H1 (cell line): ENCODE measurements around the gene COL4A1. TPM values are rescaled to one million over a fixed set of nuclear protein-coding genes. Genes with fewer than 3 reads are reported as not detected.

Source experiments
- CTCF ChIA-PET: fragments of 300-600 bp; sonication (Branson Sonifier 250); formaldehyde crosslinking; loops from one replicate; lab custom pipeline; 2021; ENCODE audit not compliant: partially characterized antibody; lab: Charles Lee
- POLR2A ChIA-PET: fragments of 300-600 bp; sonication (Branson Sonifier 250); formaldehyde crosslinking; loops from one replicate; lab custom pipeline; 2021; ENCODE audit warnings: inconsistent platforms; ENCODE audit not compliant: partially characterized antibody; lab: Charles Lee
- DNase-seq, 2 experiments: peaks; one replicate each; pipeline versions ENCODE4 v3.0.0 to v3.0.0-alpha.2; 2010 to 2022; ENCODE audit warnings: low spot score in 2 of 2, low read depth in 1 of 2, mixed read lengths in 1 of 2
- FAIRE-seq: peaks from 2 replicates; lab custom pipeline; 2011; peaks lifted over from hg19 to GRCh38; lab: Jason Lieb, UNC
- H2AFZ ChIP-seq: 2 replicates; pipeline ENCODE4 v1.8.1; 2012; ENCODE audit warnings: low read length, inconsistent platforms
- H2AK5ac ChIP-seq: 2 replicates; pipeline ENCODE4 v1.6.1; 2013; ENCODE audit warnings: low read depth, low read length
- H2BK120ac ChIP-seq: replicated peaks from 2 replicates; pipeline ENCODE3; 2013; ENCODE audit warnings: low read depth, low read length, inconsistent platforms
- H2BK12ac ChIP-seq: 2 replicates; pipeline ENCODE4 v1.6.1; 2013; ENCODE audit warnings: low read depth, low read length
- H2BK15ac ChIP-seq: 2 replicates; pipeline ENCODE4 v1.6.1; 2013; ENCODE audit warnings: low read length
- H2BK20ac ChIP-seq: 2 replicates; pipeline ENCODE4 v1.6.1; 2013; ENCODE audit warnings: low read length
- H2BK5ac ChIP-seq: 2 replicates; pipeline ENCODE4 v1.6.1; 2013; ENCODE audit warnings: low read depth, low read length
- H3K14ac ChIP-seq: 2 replicates; pipeline ENCODE4 v1.6.1; 2013; ENCODE audit warnings: inconsistent platforms; ENCODE audit not compliant: insufficient read length
- H3K18ac ChIP-seq: 2 replicates; pipeline ENCODE4 v1.6.1; 2013; ENCODE audit warnings: low read length; ENCODE audit errors: extremely low read depth
- H3K23ac ChIP-seq: 2 replicates; pipeline ENCODE4 v1.6.1; 2013; ENCODE audit warnings: inconsistent platforms; ENCODE audit not compliant: insufficient read length
- H3K23me2 ChIP-seq: 2 replicates; pipeline ENCODE4 v1.6.1; 2013; ENCODE audit warnings: low read depth, low read length
- H3K27ac ChIP-seq: 2 replicates; pipeline ENCODE4 v1.6.1; 2011; ENCODE audit warnings: low read depth, low read length, inconsistent platforms
- H3K27me3 ChIP-seq, 4 experiments: replicated peaks in 1 of 4; 1 replicate in 1 of 4; 2 replicates in 3 of 4; pipeline versions ENCODE4 v1.6.1 to v1.8.1; 2011 to 2013; ENCODE audit warnings: low read length in 3 of 4, mild to moderate bottlenecking in 3 of 4, inconsistent platforms in 2 of 4, mixed read lengths in 2 of 4, moderate library complexity in 1 of 4; ENCODE audit not compliant: control insufficient read depth in 3 of 4, insufficient read depth in 3 of 4; ENCODE audit errors: extremely low read depth in 1 of 4
- H3K36me3 ChIP-seq, 4 experiments: 2 replicates each; pipeline versions ENCODE4 v1.6.1 to v1.8.1; 2011 to 2013; ENCODE audit warnings: mild to moderate bottlenecking in 4 of 4, low read length in 3 of 4, moderate library complexity in 2 of 4, control low read depth in 1 of 4, inconsistent platforms in 1 of 4; ENCODE audit not compliant: insufficient read depth in 4 of 4, control insufficient read depth in 2 of 4
- H3K4ac ChIP-seq: replicated peaks from 2 replicates; pipeline ENCODE3; 2013; ENCODE audit warnings: low read length, low read depth, mixed read lengths, inconsistent platforms; ENCODE audit not compliant: insufficient read length
- H3K4me1 ChIP-seq, 4 experiments: replicated peaks in 1 of 4; 1 replicate in 1 of 4; 2 replicates in 3 of 4; pipeline versions ENCODE4 v1.6.1 to v1.8.1; 2011 to 2013; ENCODE audit warnings: low read length in 3 of 4, inconsistent platforms in 2 of 4, mixed read lengths in 1 of 4; ENCODE audit not compliant: insufficient read depth in 4 of 4, control insufficient read depth in 3 of 4
- H3K4me2 ChIP-seq, 2 experiments: 2 replicates each; pipeline versions ENCODE4 v1.6.1 to v1.8.1; 2011 to 2013; ENCODE audit warnings: low read depth in 2 of 2, low read length in 2 of 2, control low read depth in 1 of 2, inconsistent platforms in 1 of 2, mild to moderate bottlenecking in 1 of 2; ENCODE audit not compliant: insufficient read depth in 1 of 2
- H3K4me3 ChIP-seq, 4 experiments: fragments of 200-600, 300-600 bp in 1 of 4; sonication (generic), shearing (Covaris generic), sonication (Bioruptor Twin) in 1 of 4; 2 replicates each; pipeline versions ENCODE4 v1.5.1 to v1.8.1; 2011 to 2016; ENCODE audit warnings: low read length in 4 of 4, low read depth in 3 of 4, control low read depth in 2 of 4, inconsistent platforms in 2 of 4, mild to moderate bottlenecking in 2 of 4, mixed read lengths in 1 of 4, moderate library complexity in 1 of 4; ENCODE audit not compliant: insufficient read depth in 2 of 4; ENCODE audit errors: extremely low read depth in 1 of 4
- H3K56ac ChIP-seq: replicated peaks from 2 replicates; pipeline ENCODE3; 2013; ENCODE audit warnings: low read depth, mild to moderate bottlenecking, mixed read lengths, low read length, inconsistent platforms; ENCODE audit not compliant: insufficient read length
- H3K79me1 ChIP-seq: 2 replicates; pipeline ENCODE4 v1.6.1; 2013; ENCODE audit warnings: low read depth, low read length, control low read depth
- H3K79me2 ChIP-seq, 2 experiments: 2 replicates each; pipeline versions ENCODE4 v1.6.1 to v1.8.1; 2012 to 2013; ENCODE audit warnings: low read length in 2 of 2, mild to moderate bottlenecking in 2 of 2, inconsistent platforms in 1 of 2; ENCODE audit not compliant: insufficient read depth in 2 of 2, control insufficient read depth in 1 of 2
- H3K9ac ChIP-seq, 4 experiments: replicated peaks in 1 of 4; 1 replicate in 1 of 4; 2 replicates in 3 of 4; pipeline versions ENCODE4 v1.6.1 to v1.8.1; 2011 to 2013; ENCODE audit warnings: low read depth in 3 of 4, low read length in 3 of 4, control low read depth in 2 of 4, mild to moderate bottlenecking in 2 of 4, moderate library complexity in 2 of 4, inconsistent platforms in 1 of 4; ENCODE audit errors: extremely low read depth in 1 of 4
- H3K9me3 ChIP-seq, 2 experiments: 2 replicates each; pipeline versions ENCODE4 v1.6.1 to v1.8.1; 2012 to 2013; ENCODE audit warnings: mild to moderate bottlenecking in 2 of 2, moderate library complexity in 2 of 2, control low read depth in 1 of 2, inconsistent platforms in 1 of 2, low read depth in 1 of 2, low read length in 1 of 2, mixed read lengths in 1 of 2; ENCODE audit not compliant: insufficient read depth in 2 of 2
- H4K20me1 ChIP-seq, 2 experiments: replicated peaks in 1 of 2; 2 replicates each; pipeline versions ENCODE3 to v1.8.1; 2011 to 2013; ENCODE audit warnings: inconsistent platforms in 2 of 2, low read length in 2 of 2, mild to moderate bottlenecking in 1 of 2; ENCODE audit not compliant: insufficient read depth in 2 of 2, control insufficient read depth in 1 of 2
- H4K5ac ChIP-seq: 2 replicates; pipeline ENCODE4 v1.6.1; 2013; ENCODE audit warnings: low read length, low read depth, mixed read lengths, inconsistent platforms; ENCODE audit not compliant: insufficient read length
- H4K8ac ChIP-seq: 2 replicates; pipeline ENCODE4 v1.8.0; 2013; ENCODE audit warnings: mild to moderate bottlenecking, moderate library complexity, low read length, inconsistent platforms; ENCODE audit not compliant: insufficient read depth; ENCODE audit errors: extremely low read depth
- H4K91ac ChIP-seq: replicated peaks from 2 replicates; pipeline ENCODE3; 2013; ENCODE audit warnings: low read length, mixed read lengths, inconsistent platforms; ENCODE audit not compliant: insufficient read length
- BRCA1 ChIP-seq: IDR thresholded peaks from 2 replicates; pipeline ENCODE4 v1.6.1; 2012; ENCODE audit warnings: low read depth, low read length, improper control_type of control experiment
- HDAC6 ChIP-seq: IDR thresholded peaks from one replicate; pipeline ENCODE4 v1.7.1; 2012; ENCODE audit warnings: low read depth, mild to moderate bottlenecking, inconsistent platforms, low read length, moderate library complexity
- JUND ChIP-seq: IDR thresholded peaks from 2 replicates; pipeline ENCODE4 v1.6.1; 2011; ENCODE audit warnings: mild to moderate bottlenecking, improper control_type of control experiment, low read length
- KDM5A ChIP-seq: fragments of 200-600 bp; IDR thresholded peaks from 2 replicates; pipeline ENCODE4 v1.7.1; 2012; ENCODE audit warnings: mild to moderate bottlenecking, low read length, inconsistent platforms, mixed read lengths
- POLR2A ChIP-seq, 2 experiments: IDR thresholded peaks; 1 replicate in 1 of 2; 2 replicates in 1 of 2; pipeline ENCODE4 v1.6.1; 2011; ENCODE audit warnings: low read depth in 2 of 2, low read length in 2 of 2, mild to moderate bottlenecking in 2 of 2; ENCODE audit errors: control extremely low read depth in 1 of 2
- RFX5 ChIP-seq: IDR thresholded peaks from 2 replicates; pipeline ENCODE4 v1.6.1; 2011; ENCODE audit warnings: low read depth, low read length, improper control_type of control experiment, borderline replicate concordance
- SRF ChIP-seq: IDR thresholded peaks from 2 replicates; pipeline ENCODE4 v1.6.1; 2011; ENCODE audit warnings: mild to moderate bottlenecking, low read depth, low read length, moderate library complexity
- TCF12 ChIP-seq: IDR thresholded peaks from 2 replicates; pipeline ENCODE4 v1.6.1; 2011; ENCODE audit warnings: low read depth, mild to moderate bottlenecking, low read length
- TEAD4 ChIP-seq: IDR thresholded peaks from 2 replicates; pipeline ENCODE4 v1.6.1; 2012; ENCODE audit warnings: low read depth, low read length, inconsistent platforms, mixed read lengths
- WGBS, 2 experiments: shearing (Covaris generic) in 1 of 2; methylation state at CpG; one replicate each; pipeline versions ENCODE4 v1.1.6 to v1.1.7; 2013 to 2015; ENCODE audit warnings: low lambda C conversion rate in 2 of 2, mixed read lengths in 2 of 2, inconsistent platforms in 1 of 2, low coverage in 1 of 2, missing lambda C conversion rate in 1 of 2; ENCODE audit not compliant: insufficient replicate concordance in 2 of 2, insufficient coverage in 1 of 2, insufficient read length in 1 of 2; ENCODE audit errors: extremely low coverage in 1 of 2, missing lambda C conversion rate in 1 of 2; 5-methylcytosine and 5-hydroxymethylcytosine counted together
- polyA plus RNA-seq, 7 experiments: library from polyadenylated mRNA; depleted of rRNA in 3 of 7; stranded (reverse) in 5 of 7; unstranded in 2 of 7; fragments of >200 nt in 5 of 7; fragments of 200-250 nt in 2 of 7; gene quantifications; 1 replicate in 5 of 7; 2 replicates in 1 of 7; 4 replicates in 1 of 7; pipeline versions ENCODE4 v1.2.1 to v1.2.3, GENCODE V29; 2011 to 2013; ENCODE audit warnings: missing spikeins in 2 of 7, mixed read lengths in 2 of 7
- total RNA-seq: library from RNA; stranded (reverse); fragmentation: NEBNext Ultra II Directional; extraction: Animal tissue kit (Norgen Biotek cat#: 25700); gene quantifications from 2 replicates; pipeline ENCODE4 v1.2.1, GENCODE V29; 2021
- TF ChIP-seq, protein P1 (sequence below): IDR thresholded peaks from 2 replicates; pipeline ENCODE4 v1.6.1; 2012; ENCODE audit warnings: inconsistent platforms
- TF ChIP-seq, protein P2 (sequence below): IDR thresholded peaks from 2 replicates; pipeline ENCODE4 v1.6.1; 2012; ENCODE audit warnings: low read length, inconsistent platforms
- TF ChIP-seq, protein P3 (sequence below): IDR thresholded peaks from 2 replicates; pipeline ENCODE4 v1.6.1; 2011; ENCODE audit warnings: low read depth, mild to moderate bottlenecking, low read length; ENCODE audit not compliant: insufficient read depth

Gene COL4A1
- total and polyA plus RNA-seq, 2 of the 8 experiments (the other 6 are each of a cell fraction or from before 2014, with no cell fraction given) = 30.7 to 82.0 TPM

- Histone ChIP-seq H3K79me2 (no peaks in the 10 kb centered on the region), H3K4me2 (no peak overlapping the region), H2AFZ (no peak overlapping the region), H3K4me1 (peaks cover 2 to 16% (median 10%) of the 10 kb centered on the region in 4 experiments; a peak in 5 of 7 replicates), H3K79me1 (peaks cover 5% of the 10 kb centered on the region; the same call in 1 of the 2 replicates), H3K56ac (no peak overlapping the region), H2BK15ac (no peak overlapping the region), H2BK120ac (no peak overlapping the region), H4K20me1 (peaks cover 3 to 4% of the 10 kb centered on the region in 2 experiments), H3K18ac (0 out of 2 replicates have a peak overlapping the region, but pooled peaks have one; percentile 17), H2AK5ac (no peak overlapping the region), H3K4me3 (no peak overlapping the region), H3K9ac (no peak overlapping the region), H3K4ac (no peak overlapping the region), H3K14ac (no peak overlapping the region), H3K9me3 (no peaks in the 10 kb centered on the region), H4K8ac (no peak overlapping the region; the same call in 1 of the 2 replicates), H2BK20ac (no peak overlapping the region), H3K23me2 (no peaks in the 10 kb centered on the region), H3K27me3 (no peaks in the 10 kb centered on the region), H4K5ac (no peak overlapping the region), H3K27ac (no peak overlapping the region), H4K91ac (no peak overlapping the region), H3K23ac (no peak overlapping the region), H3K36me3 (no peaks in the 10 kb centered on the region), H2BK12ac (no peak overlapping the region), H2BK5ac (no peak overlapping the region)
- ChIA-PET POLR2A (interaction anchor here (1.3 kb wide), 1 partner anchor 38 kb away, joined by 3 read pairs; no protein-coding TSS in a partner anchor), CTCF (interaction anchor here (0.9 to 2.0 kb wide), 3 partner anchors 8 to 90 kb away, joined by 3 to 6 read pairs (median 4); no protein-coding TSS in a partner anchor)
- DNase-seq (no peak), FAIRE-seq (no peak)
- 90% methylated on average over 7 of the region's 7 CpGs; no CpG with 5 or more reads in 1 of the 2 experiments for WGBS, 2 experiments
- no peak for TF ChIP-seq POLR2A (IDR thresholded peaks at IDR 0.05; ENCODE audit: control extremely low read depth in 1 of 2, low read depth in 2 of 2, low read length in 2 of 2)
- no peak for TF ChIP-seq TCF12
- TF ChIP-seq HDAC6 = no peak
- TF ChIP-seq, protein P1, sequence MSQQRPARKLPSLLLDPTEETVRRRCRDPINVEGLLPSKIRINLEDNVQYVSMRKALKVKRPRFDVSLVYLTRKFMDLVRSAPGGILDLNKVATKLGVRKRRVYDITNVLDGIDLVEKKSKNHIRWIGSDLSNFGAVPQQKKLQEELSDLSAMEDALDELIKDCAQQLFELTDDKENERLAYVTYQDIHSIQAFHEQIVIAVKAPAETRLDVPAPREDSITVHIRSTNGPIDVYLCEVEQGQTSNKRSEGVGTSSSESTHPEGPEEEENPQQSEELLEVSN = no peak
- TF ChIP-seq, protein P2, sequence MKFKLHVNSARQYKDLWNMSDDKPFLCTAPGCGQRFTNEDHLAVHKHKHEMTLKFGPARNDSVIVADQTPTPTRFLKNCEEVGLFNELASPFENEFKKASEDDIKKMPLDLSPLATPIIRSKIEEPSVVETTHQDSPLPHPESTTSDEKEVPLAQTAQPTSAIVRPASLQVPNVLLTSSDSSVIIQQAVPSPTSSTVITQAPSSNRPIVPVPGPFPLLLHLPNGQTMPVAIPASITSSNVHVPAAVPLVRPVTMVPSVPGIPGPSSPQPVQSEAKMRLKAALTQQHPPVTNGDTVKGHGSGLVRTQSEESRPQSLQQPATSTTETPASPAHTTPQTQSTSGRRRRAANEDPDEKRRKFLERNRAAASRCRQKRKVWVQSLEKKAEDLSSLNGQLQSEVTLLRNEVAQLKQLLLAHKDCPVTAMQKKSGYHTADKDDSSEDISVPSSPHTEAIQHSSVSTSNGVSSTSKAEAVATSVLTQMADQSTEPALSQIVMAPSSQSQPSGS = no peak
- no peak for TF ChIP-seq BRCA1
- TF ChIP-seq RFX5 = no peak
- TF ChIP-seq KDM5A = no peak
- no peak for TF ChIP-seq TEAD4
- no peak for TF ChIP-seq SRF
- TF ChIP-seq, protein P3, sequence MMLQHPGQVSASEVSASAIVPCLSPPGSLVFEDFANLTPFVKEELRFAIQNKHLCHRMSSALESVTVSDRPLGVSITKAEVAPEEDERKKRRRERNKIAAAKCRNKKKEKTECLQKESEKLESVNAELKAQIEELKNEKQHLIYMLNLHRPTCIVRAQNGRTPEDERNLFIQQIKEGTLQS = no peak
- TF ChIP-seq JUND = no peak
Measured at GRCh38 chr13:110337247-110337646, 30.3 kb upstream of the COL4A1 start.
